Pancreas (tissue), 10 donors: ENCODE results near the gene IL17C. TPM values are rescaled to one million over a fixed set of nuclear protein-coding genes. Genes with fewer than 3 reads are reported as not detected.

Experiments
- ATAC-seq, 4 donors: fragments of 200-7000 bp; cut with Tn5 transposase; one replicate each; pipeline versions ENCODE4 v1.8.0 to v1.9.1; 2020; ENCODE audit warnings: mild to moderate bottlenecking in 4 of 4, moderate library complexity in 4 of 4
- DNase-seq, 6 donors: peaks; one replicate each; pipeline ENCODE4 v3.0.0-alpha.2; 2020
- FAIRE-seq: peaks from 2 replicates; lab custom pipeline; 2012; peaks lifted over from hg19 to GRCh38; lab: Jason Lieb, UNC
- H3K27ac ChIP-seq, 4 donors: fragments of 200-600 bp; sonication (generic); 1 replicate in 3 of 4; 2 replicates in 1 of 4; pipeline versions ENCODE4 v1.5.0 to v1.8.0; 2020
- H3K27me3 ChIP-seq, 4 donors: fragments of 200-600 bp; one replicate each; pipeline ENCODE4 v1.8.0; 2021
- H3K36me3 ChIP-seq, 3 donors: fragments of 200-600 bp; sonication (generic) in 1 of 3; one replicate each; pipeline versions ENCODE4 v1.5.0 to v1.8.0; 2020 to 2021
- H3K4me1 ChIP-seq, 3 donors: fragments of 200-600 bp; one replicate each; pipeline ENCODE4 v1.8.0; 2021
- H3K4me3 ChIP-seq, 4 donors: fragments of 200-600 bp; sonication (generic) in 2 of 4; one replicate each; pipeline versions ENCODE4 v1.5.0 to v1.8.0; 2020 to 2021
- H3K9me3 ChIP-seq, 4 donors: fragments of 200-600 bp; one replicate each; pipeline ENCODE4 v1.8.0; 2021
- CTCF ChIP-seq, 4 donors: fragments of 200-600 bp; sonication (generic) in 3 of 4; IDR thresholded peaks; one replicate each; pipeline versions ENCODE4 v1.5.0 to v1.8.0; 2021; ENCODE audit warnings: antibody characterized with exemption in 4 of 4
- WGBS, 2 donors: extraction: QIAGEN DNeasy Blood & Tissue Kit; methylation state at CpG; one replicate each; pipeline ENCODE4 v1.1.7; 2013; 5-methylcytosine and 5-hydroxymethylcytosine counted together
- intact Hi-C, 3 donors: fragments of 100-400 bp; cut with DNase I; formaldehyde crosslinking; loops; one replicate each; pipeline versions ENCODE4 v1.11.1 to v1.14.2; 2022
- polyA plus RNA-seq, 2 donors: library from polyadenylated mRNA; stranded (reverse); fragments of 200-250 nt; gene quantifications; one replicate each; pipeline ENCODE4 v1.2.3, GENCODE V29; 2013
- total RNA-seq, 6 donors: library from RNA; stranded (reverse); fragmentation: NEBNext Ultra II Directional in 4 of 6; extraction: Animal tissue kit (Norgen Biotek cat#: 25700) in 4 of 6; gene quantifications; one replicate each; pipeline versions ENCODE4 v1.2.1 to v1.2.4, GENCODE V29; 2021 to 2023
- donor health status: healthy with polysubstance abuse.
- donor health status: DM: no; HTN: no; CAD: no; lungs with moderate emphysema.
- donor health status: DM: no; HTN: no; CAD: no.
- donor health status: control.
- donor health status: control.
- donor health status: Bipolar disorder and iron deficiency.
- donor health status: DM: yes; HTN: yes; CAD: no.
- donor health status: DM: no; HTN: no; CAD: no.
- donor health status: DM: no; HTN: no; CAD: no.
- donor health status: DM: yes; HTN: yes; CAD: no.

Gene IL17C
- total and polyA plus RNA-seq, 8 donors: 0.14 TPM; not detected in 7

GRCh38 chr16:88673716-88674379, 35.5 kb downstream of the IL17C start:
- TF ChIP-seq CTCF (IDR thresholded peaks at IDR 0.05): no peak
- Histone ChIP-seq H3K4me3 (no peak overlapping the region), H3K9me3 (no peaks in the 10 kb centered on the region), H3K27me3 (no peaks in the 10 kb centered on the region), H3K36me3 (no peaks in the 10 kb centered on the region), H3K27ac (no peak overlapping the region), H3K4me1 (no peaks in the 10 kb centered on the region)
- intact Hi-C loops: no loop called here
- DNase-seq (no peak), FAIRE-seq (no peak), ATAC-seq (no peak)
- WGBS, 2 donors: 85 to 88% methylated on average over 19 of the region's 19 CpGs

DNA sequence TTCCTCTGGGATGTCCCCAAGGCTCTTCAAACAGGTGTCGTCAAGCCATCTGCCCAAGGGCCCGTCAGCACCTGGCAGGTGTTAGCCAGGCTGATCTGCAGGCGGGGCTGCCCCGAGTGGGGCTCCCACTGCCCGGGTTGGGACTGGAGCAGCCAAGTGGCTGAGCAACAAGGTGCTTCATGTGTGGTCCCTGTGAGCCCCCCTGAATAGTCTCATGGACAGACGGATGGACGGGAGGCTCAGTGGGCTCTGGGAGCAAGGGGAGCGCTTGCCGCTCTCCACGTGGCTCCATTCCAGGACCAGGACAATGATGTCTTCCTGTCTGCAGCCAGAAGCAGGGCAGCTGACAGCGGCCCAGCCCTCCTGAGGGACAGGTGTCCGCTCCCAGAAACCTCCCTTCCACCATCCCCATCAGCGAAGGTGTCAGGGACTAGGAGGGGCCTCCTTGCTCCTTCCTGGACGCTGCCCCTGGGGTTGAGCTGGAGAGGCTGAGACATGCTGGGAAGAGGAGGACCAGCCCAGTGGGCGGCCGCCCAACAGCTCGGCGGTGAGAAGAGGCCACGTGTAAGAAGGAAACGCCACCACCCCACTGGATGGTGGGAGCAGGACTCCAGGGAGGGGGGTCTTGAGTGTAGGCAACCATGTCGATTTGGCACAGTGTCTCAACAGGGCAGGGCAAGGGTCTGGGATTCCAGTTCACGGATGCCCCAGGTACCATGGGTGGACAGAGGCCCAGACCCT, 38.3 kb downstream of the IL17C start:
- no peak for TF ChIP-seq CTCF (IDR thresholded peaks at IDR 0.05)
- FAIRE-seq: no peak
- Histone ChIP-seq H3K4me1 (no peaks in the 10 kb centered on the region), H3K9me3 (no peaks in the 10 kb centered on the region), H3K27me3 (no peaks in the 10 kb centered on the region), H3K36me3 (no peaks in the 10 kb centered on the region), H3K27ac (no peak overlapping the region), H3K4me3 (no peak overlapping the region)
- DNase-seq: peak in 1 of 6 donors; percentile 60
- 87 to 88% methylated on average over 21 to 22 of the region's 22 CpGs for WGBS, 2 donors
- intact Hi-C loops: no loop called here
- no peak for ATAC-seq

- Histone ChIP-seq H3K9me3 (no peaks in the 10 kb centered on the region), H3K4me1 (no peaks in the 10 kb centered on the region), H3K36me3 (no peaks in the 10 kb centered on the region), H3K27ac (no peak overlapping the region), H3K4me3 (no peak overlapping the region), H3K27me3 (no peaks in the 10 kb centered on the region)
- ATAC-seq (no peak), FAIRE-seq (no peak), DNase-seq (no peak)
- intact Hi-C loops: no loop called here
- no peak for TF ChIP-seq CTCF (IDR thresholded peaks at IDR 0.05)
- 80 to 85% methylated on average over 13 of the region's 13 CpGs for WGBS, 2 donors
Measured at GRCh38 chr16:88677721-88678120, 39.3 kb downstream of the IL17C start.

- no peak for TF ChIP-seq CTCF (IDR thresholded peaks at IDR 0.05)
- H3K9me3 ChIP-seq: no peaks in the 10 kb centered on the region
- no peaks in the 10 kb centered on the region for H3K36me3 ChIP-seq
- ATAC-seq (no peak), FAIRE-seq (no peak), DNase-seq (peak in 2 of 6 donors; percentile 54 to 74)
- no peaks in the 10 kb centered on the region for H3K27me3 ChIP-seq
- H3K4me1 ChIP-seq: no peaks in the 10 kb centered on the region
- WGBS, 2 donors: 81 to 85% methylated on average over 32 of the region's 32 CpGs
- no peak overlapping the region for H3K4me3 ChIP-seq
- intact Hi-C loops: no loop called here
- H3K27ac ChIP-seq: no peak overlapping the region
Measured at GRCh38 chr16:88678224-88678979, 40.0 kb downstream of the IL17C start.
